ACHN (cell line): ENCODE measurements around the gene SIKE1.
"Not testable (repeated sequence)": the region's sequence is repeated elsewhere in the genome, so short reads cannot be mapped to it uniquely, and the experiment has no call there.

Experiments used
- DNase-seq: peaks from one replicate; pipeline ENCODE4 v3.0.0-alpha.2; 2015
- in situ Hi-C: cut with HindIII; loops from 2 replicates; pipeline ENCODE4 v1.10.0; 2017; ENCODE audit warnings: low sequenced_read_pairs, low pct_ligation_motif_present, low pct_unique_long_range_greater_than_20kb

SIKE1 gene

DNA sequence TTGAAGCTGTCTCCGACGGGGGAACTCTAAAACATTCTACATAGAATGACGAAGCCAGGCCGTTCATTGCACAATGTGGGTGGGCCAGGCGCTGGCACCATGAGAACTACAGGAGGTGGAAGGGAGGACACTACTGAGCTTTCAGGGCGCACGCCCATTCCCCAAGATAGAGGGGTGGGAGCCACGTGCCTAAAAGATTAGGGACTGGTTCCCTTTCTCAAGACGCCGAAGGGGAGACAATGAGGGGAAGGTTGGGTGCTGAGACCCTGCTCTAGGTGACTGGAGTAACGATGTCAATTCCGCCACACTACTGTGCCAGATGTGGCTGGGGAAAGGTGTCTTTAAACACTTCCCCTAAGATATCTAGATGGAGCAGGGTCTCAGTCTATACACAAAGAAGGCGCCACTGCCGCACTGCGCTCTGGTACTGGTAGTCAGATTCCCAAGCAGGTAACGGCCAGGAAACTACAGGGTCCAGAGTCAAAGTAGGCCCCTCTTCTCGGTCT, 23.5 kb downstream of the SIKE1 start:
- in situ Hi-C loops: no loop called here
- DNase-seq: peak; percentile 27

- in situ Hi-C loops: no loop called here
Observed at GRCh38 chr1:114756009-114756892, 24.2 kb downstream of the SIKE1 start.

DNA sequence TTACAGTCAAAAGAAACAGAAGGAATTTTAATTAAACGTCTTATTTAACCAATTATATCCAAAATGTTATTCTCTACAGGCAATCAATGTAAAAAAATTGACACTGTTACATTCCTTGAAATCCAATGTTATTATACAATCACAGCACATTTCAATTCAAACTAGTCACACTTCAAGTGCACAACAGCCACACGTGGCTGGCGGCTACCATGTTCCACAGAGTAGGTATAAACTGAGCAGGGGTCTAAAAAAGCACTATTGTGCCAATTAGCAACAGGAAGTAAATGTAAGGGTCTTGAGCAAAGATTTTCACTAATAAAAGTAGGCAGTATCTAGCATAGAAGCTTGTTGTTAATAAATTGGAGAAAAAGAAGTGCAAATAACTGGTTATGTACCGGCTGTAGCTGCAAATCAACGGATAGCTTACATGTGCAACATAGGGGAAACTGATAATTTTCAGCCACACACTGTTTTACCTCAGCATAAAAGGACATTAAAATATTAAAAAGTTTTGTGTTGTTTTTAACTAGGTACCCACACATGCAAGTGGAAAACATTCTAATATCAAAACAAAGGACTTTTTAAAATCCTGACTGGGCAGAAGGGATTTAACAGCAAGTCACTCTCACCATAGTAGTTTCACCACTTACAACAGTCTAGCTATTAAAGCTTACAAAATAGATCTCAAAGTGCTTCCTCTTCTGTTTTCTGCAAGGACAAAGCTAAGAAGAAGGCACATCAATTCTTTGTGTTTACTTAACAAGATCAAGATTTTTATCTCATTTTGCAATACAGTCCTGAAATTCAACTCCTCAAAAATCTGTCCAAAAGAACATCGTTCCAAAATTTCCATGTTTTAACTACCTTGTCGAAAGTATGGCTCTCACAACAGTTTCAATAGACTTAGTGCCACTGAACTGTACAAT, 25.2 kb downstream of the SIKE1 start:
- no peak for DNase-seq
- in situ Hi-C loops: no loop called here

More at GRCh38 chr1:114756009-114756892, 24.2 kb downstream of the SIKE1 start:
- DNase-seq: no peak

GRCh38 chr1:114753702-114754101, 26.8 kb downstream of the SIKE1 start:
- in situ Hi-C loops, DNase-seq: not testable (repeated sequence)

DNA sequence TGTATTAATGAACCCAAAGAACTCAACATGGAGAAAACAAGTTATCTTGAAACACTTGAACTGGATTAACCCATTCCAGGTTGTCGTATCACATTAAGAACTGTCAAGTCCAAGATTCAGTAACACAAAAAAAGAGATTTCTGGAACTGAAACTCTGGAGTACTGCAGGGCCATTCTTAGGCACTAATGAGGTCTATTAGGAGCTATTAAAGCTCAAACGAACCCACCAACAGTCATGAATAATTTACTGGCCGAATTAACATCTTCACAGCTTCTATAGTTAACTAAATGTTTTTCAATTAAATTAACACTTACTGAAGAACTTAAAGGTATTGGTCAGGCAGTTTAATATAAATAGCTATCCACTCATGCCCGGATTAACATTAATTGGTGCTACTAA, 27.3 kb downstream of the SIKE1 start:
- DNase-seq: no peak

GRCh38 chr1:114750780-114751179, 29.7 kb downstream of the SIKE1 start:
- in situ Hi-C loops: no loop called here
- no peak for DNase-seq

More for the DNA sequence above, 27.3 kb downstream of the SIKE1 start:
- in situ Hi-C loops: no loop called here

GRCh38 chr1:114749835-114750234, 30.6 kb downstream of the SIKE1 start:
- in situ Hi-C loops: no loop called here
- no peak for DNase-seq

GRCh38 chr1:114746450-114747121, 33.9 kb downstream of the SIKE1 start:
- no peak for DNase-seq
- in situ Hi-C loops: no loop called here

- no peak for DNase-seq
Observed at GRCh38 chr1:114745291-114745690, 35.2 kb downstream of the SIKE1 start.

DNA sequence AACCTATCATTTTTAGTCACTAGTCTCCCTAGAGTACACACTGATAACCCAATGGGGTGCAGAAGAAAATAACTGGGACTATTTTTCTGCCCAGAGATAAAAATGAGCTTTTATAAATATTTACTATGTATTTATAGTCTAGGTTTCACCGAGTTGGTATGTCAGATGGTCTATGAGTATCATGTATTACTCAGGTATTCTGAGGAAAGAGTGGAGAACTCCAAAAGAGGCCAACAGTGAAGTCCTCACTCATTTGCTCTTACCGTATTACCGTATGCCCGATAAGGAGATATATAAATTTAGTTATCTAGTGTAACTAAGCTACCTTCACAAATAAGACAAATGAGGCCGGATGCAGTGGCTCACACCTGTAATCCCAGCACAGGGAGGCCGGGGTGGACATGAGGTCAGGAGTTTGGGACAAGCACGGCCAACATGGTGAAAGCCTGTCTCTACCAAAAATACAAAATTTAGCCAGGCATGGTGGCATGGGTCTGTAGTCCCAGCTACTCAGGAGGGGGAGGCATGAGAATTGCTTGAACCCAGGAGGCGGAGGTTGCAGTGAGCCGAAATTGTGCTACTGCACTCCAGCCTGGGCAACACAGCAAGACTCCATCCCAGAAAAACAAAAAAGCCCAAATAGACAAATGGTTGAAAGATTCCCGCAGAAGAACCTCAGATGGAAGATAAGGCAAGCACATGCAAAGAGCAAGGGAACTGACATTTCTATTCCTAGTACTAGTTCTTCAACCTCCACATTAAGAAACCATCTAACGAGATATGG, 38.3 kb downstream of the SIKE1 start:
- DNase-seq: no peak
- in situ Hi-C loops: no loop called here

More at GRCh38 chr1:114745291-114745690, 35.2 kb downstream of the SIKE1 start:
- in situ Hi-C loops: no loop called here

DNA sequence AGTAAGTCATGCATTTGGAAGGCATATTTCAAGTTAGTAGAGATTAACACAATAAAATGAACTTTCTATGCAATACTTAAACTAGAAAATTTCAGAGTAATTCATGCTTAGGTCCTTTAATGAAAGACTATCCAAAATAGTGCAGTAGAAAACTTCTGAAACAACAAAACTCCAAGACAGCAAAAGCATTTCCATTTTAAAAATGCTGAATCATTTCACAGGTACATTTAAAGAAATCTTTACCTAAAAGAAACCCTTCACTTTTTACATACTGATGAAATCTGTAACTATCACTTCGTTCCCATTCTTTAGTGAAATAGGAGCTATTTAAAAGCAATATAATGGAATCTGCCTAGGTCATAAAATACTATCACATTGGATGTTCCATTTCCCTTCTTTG, 40.2 kb downstream of the SIKE1 start:
- in situ Hi-C loops: no loop called here
- no peak for DNase-seq

DNA sequence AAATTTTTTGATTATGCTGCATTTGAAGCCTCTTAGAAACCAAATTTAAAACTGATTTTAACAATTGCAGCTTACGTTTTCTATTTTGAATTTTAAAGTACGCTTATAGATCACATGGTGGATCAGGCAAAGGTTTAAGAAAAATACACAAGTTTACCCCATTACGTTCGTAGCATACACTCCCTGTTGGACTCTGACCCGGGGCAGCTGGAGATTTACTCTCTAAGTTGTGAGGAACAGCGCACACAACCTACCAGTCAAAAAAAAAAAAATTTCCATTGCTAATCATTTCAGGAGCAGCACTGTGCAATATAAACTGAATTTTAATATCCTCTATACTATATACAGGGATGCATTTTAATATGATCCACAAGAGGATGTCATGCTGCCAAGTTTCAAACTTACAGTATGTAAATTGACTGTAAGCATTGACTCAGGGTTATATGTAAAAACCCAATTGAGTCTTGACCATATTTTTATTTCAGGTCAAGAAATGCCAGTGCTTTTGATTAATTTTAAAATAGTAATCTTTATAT, 43.1 kb downstream of the SIKE1 start:
- in situ Hi-C loops: no loop called here
- no peak for DNase-seq

- in situ Hi-C loops: no loop called here
- no peak for DNase-seq
Observed at GRCh38 chr1:114735479-114735878, 45.0 kb downstream of the SIKE1 start.

GRCh38 chr1:114729782-114730181, 50.7 kb downstream of the SIKE1 start:
- in situ Hi-C loops: no loop called here
- DNase-seq: no peak

DNA sequence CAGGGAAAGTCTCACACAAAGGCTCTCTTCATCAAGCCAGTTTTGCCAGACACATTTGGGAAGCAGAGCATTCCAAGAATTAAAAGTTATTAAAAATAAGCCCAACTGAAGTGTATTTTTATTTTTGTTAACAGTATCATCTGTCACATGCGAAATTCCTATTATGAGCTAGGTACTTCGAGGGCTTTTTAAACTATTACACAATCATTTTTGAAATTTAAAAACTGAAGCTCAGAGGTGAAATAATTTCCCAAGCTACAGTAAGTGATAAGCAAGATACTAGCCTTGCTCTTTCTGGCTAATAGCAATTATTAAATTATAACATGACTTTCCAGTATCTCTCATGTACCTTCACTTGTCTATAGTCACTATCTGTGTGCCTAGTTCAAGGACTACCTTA, 51.9 kb downstream of the SIKE1 start:
- DNase-seq: no peak
- in situ Hi-C loops: no loop called here

GRCh38 chr1:114725230-114725629, 55.3 kb downstream of the SIKE1 start:
- in situ Hi-C loops: no loop called here
- DNase-seq: no peak

GRCh38 chr1:114723915-114724314, 56.6 kb downstream of the SIKE1 start:
- no peak for DNase-seq
- in situ Hi-C loops: no loop called here

DNA sequence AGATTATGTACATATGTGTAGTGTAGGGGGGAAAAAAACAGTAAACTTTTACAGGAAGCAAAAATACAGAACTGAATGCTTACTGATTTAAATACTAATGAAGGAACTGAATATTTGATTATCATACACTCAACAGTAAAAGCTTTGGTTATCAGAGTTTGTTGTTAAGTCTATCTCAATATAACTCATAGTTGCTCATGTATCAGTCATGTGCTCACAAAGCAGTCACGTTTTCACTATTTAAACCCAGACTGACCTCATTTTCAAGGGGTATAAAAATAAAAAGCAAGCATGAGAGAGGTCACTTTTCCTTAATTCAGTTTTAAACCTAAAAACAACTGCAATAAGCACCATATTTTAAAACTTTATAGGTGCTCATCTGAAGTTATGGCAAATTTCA, 57.0 kb downstream of the SIKE1 start:
- no peak for DNase-seq
- in situ Hi-C loops: no loop called here
